AG04450 (cell line): ENCODE data around the gene KLF7. TPM values are rescaled to one million over a fixed set of nuclear protein-coding genes. Genes with fewer than 3 reads are reported as not detected.

ENCODE experiments used
- CTCF ChIA-PET: fragments of 300-600, 350-600 bp; formaldehyde crosslinking; extraction: SDS; loops from one replicate; lab custom pipeline; 2022; ENCODE audit warnings: antibody characterized with exemption, inconsistent platforms; lab: Charles Lee
- POLR2A ChIA-PET: fragments of 350-600 bp; formaldehyde crosslinking; extraction: SDS; loops from one replicate; lab custom pipeline; 2021; ENCODE audit warnings: antibody characterized with exemption, inconsistent platforms; lab: Yijun Ruan, JAX
- DNase-seq: peaks from one replicate; pipeline ENCODE4 v3.0.0-alpha.2; 2011; ENCODE audit warnings: low read depth, low spot score
- H3K27ac ChIP-seq: one replicate; pipeline ENCODE4 v1.5.1; 2012; ENCODE audit warnings: low read depth, low read length, control low read depth
- H3K27me3 ChIP-seq: one replicate; pipeline ENCODE4 v1.6.0; 2012; ENCODE audit warnings: low read length; ENCODE audit not compliant: control insufficient read depth, insufficient read depth
- H3K4me3 ChIP-seq: 2 replicates; pipeline ENCODE4 v1.5.1; 2011; ENCODE audit warnings: mild to moderate bottlenecking, low read depth, low read length, control low read depth
- H3K9me3 ChIP-seq: 2 replicates; pipeline ENCODE4 v1.5.1; 2012; ENCODE audit warnings: low read length; ENCODE audit not compliant: control insufficient read depth, insufficient read depth
- polyA plus RNA-seq: library from polyadenylated mRNA; depleted of rRNA; stranded (reverse); fragments of >200 nt; gene quantifications from 2 replicates; pipeline ENCODE4 v1.2.3, GENCODE V29; 2011
- TF ChIP-seq, protein P1 (sequence below): IDR thresholded peaks from 2 replicates; pipeline ENCODE4 v1.5.1; 2011; ENCODE audit warnings: low read depth, low read length, control low read depth, inconsistent platforms

Gene KLF7
- polyA plus RNA-seq, 1 experiment = 22.1 TPM

DNA sequence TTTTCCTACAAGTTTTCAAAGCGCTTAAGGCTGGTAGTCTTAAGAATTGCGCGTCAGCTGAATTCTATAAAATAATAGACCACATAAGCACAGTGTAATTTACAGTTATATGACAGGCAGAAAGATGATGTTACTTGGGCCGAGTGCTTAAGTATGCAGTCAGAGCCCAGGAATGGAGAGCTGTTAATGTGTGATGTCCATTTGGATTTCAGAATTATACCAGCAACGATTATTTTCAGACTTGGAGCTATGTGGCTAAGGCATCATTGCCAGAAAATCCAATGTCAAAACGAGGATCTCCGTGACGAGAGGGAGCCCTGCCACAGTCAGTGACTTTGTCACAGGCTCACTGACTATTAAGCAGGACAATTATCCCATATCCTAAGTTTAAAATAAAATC, 3.4 kb downstream of the KLF7 start:
- ChIA-PET POLR2A (interaction anchor here (0.5 to 7.9 kb wide), 2 partner anchors 94 to 378 kb away, joined by 10 to 213 read pairs; no protein-coding TSS in a partner anchor), CTCF (interaction anchor here (1.3 to 1.7 kb wide), 2 partner anchors 174 to 311 kb away, joined by 3 to 10 read pairs; no protein-coding TSS in a partner anchor)
- no peak overlapping the region for H3K27ac ChIP-seq
- no peak for DNase-seq
- TF ChIP-seq, protein P1, sequence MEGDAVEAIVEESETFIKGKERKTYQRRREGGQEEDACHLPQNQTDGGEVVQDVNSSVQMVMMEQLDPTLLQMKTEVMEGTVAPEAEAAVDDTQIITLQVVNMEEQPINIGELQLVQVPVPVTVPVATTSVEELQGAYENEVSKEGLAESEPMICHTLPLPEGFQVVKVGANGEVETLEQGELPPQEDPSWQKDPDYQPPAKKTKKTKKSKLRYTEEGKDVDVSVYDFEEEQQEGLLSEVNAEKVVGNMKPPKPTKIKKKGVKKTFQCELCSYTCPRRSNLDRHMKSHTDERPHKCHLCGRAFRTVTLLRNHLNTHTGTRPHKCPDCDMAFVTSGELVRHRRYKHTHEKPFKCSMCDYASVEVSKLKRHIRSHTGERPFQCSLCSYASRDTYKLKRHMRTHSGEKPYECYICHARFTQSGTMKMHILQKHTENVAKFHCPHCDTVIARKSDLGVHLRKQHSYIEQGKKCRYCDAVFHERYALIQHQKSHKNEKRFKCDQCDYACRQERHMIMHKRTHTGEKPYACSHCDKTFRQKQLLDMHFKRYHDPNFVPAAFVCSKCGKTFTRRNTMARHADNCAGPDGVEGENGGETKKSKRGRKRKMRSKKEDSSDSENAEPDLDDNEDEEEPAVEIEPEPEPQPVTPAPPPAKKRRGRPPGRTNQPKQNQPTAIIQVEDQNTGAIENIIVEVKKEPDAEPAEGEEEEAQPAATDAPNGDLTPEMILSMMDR = no peak
- H3K27me3 ChIP-seq = no peaks in the 10 kb centered on the region
- no peaks in the 10 kb centered on the region for H3K9me3 ChIP-seq
- peak overlapping the region; percentile 74 for H3K4me3 ChIP-seq

DNA sequence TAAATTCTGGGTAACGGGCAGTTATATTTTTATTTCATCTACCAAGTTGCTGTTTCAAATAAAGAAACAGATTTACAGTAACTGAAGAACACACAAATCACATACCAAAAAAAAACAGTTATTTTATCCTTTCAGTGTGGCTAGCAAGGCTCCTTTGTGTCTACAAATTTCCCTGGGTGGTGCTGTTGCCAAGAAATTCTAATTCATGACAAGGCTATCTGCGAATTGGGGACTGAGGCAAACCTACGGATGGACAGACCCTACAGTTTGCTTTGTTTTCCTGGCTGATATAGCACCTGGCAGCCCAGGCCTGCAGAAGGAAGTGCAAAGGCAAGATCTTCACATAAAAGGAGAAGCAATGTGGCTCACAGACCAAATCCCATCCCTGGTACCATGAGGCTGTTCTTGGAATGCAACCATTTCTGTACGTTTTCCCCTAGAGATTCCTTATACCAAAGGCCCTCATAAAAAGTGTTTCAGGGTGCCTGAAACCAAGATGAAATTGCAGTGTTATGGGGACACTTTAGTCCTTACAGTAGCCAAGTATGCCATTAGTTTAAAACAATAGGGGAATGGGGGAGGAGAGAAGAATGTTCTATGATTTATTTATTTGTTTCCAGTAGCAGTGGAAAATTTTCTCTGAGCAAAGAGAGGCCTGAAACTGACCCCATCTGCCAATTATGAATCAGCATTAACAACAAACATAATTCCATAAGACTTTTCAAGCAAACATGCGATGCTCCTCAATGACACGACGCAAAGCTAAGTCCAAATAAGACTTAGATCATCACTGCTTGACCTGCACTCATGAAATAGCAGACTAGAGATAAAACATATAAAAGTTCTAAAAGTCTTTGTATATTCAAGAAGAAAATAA, 4.3 kb downstream of the KLF7 start:
- Histone ChIP-seq H3K4me3 (peak overlapping the region; percentile 74), H3K27me3 (no peaks in the 10 kb centered on the region), H3K27ac (no peak overlapping the region), H3K9me3 (no peaks in the 10 kb centered on the region)
- POLR2A ChIA-PET = interaction anchor here (7.9 kb wide), 1 partner anchor 95 kb away, joined by 213 read pairs; no protein-coding TSS in a partner anchor
- DNase-seq = no peak
- CTCF ChIA-PET = interaction anchor here (1.3 to 1.7 kb wide), 2 partner anchors 173 to 312 kb away, joined by 3 to 10 read pairs; no protein-coding TSS in a partner anchor
- TF ChIP-seq, protein P1 = no peak

DNA sequence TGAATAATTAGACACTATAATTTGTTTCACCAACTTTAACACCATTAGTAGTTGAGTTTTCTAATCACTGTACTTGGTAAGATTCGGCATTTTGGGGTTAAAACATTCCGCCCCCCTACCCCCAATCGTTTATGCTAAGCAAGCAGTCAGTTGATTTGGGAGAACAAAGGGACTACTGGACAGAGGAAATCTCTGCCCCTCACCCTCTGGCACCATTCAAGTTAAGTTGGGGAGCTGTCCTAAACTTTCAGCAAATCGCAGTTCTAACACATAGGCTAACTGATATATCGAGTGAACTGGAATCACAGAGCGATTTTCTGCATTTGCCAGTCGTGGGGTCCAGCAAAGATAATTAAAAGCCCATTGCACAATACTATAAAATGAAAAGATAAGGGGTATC, 5.6 kb downstream of the KLF7 start:
- ChIA-PET CTCF (interaction anchor here (1.5 kb wide), 1 partner anchor 313 kb away, joined by 9 read pairs; no protein-coding TSS in a partner anchor), POLR2A (no interaction called here)
- DNase-seq = no peak
- Histone ChIP-seq H3K27me3 (no peaks in the 10 kb centered on the region), H3K4me3 (no peak overlapping the region), H3K27ac (no peak overlapping the region), H3K9me3 (no peaks in the 10 kb centered on the region)
- TF ChIP-seq, protein P1 = no peak

DNA sequence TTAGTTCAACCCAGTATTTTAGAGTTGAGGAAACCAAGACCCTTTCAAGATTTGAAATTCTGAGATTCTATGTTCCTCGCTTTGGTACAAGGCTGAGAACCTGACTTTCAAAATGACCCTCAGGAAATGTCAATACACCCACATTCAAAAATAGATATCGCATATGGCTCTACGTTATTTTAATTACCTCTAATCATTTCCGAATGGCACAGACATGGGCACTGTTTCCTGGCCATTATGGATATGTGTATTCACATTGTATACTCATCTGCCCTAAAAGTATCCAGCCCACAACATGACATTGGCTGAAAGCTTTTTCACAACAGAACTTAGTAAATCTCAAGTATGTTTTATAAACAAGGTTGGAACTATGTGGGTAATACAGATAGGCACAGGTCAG, 6.7 kb downstream of the KLF7 start:
- no peak for DNase-seq
- ChIA-PET CTCF (interaction anchor here (1.1 to 1.5 kb wide), 2 partner anchors 177 to 314 kb away, joined by 4 to 9 read pairs; no protein-coding TSS in a partner anchor), POLR2A (no interaction called here)
- no peaks in the 10 kb centered on the region for H3K27me3 ChIP-seq
- no peak overlapping the region for H3K4me3 ChIP-seq
- H3K9me3 ChIP-seq = no peaks in the 10 kb centered on the region
- H3K27ac ChIP-seq = no peak overlapping the region
- TF ChIP-seq, protein P1 = no peak

DNA sequence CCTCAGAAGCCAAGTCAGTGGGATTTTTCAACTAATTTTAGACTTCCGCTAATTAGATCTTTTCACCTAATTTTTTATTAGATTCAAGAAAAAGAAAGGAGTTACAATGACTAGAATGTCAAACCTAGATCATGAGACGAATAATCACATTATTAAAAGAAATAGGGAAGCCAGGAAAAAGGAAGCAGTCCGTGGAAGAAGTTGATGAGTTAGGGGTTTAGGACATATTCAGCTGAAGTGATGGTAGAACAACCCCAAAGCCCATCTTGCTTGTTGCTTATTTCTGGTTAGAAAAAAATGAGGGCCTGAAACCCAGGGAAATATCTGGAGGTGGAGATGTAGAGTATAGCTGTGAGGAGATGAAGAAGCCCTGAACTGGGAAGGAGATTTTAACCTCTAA, 8.0 kb downstream of the KLF7 start:
- no peak overlapping the region for H3K27ac ChIP-seq
- POLR2A ChIA-PET = interaction anchor here (0.7 kb wide), 1 partner anchor 51 kb away, joined by 7 read pairs; no protein-coding TSS in a partner anchor
- H3K27me3 ChIP-seq = no peaks in the 10 kb centered on the region
- H3K4me3 ChIP-seq = no peak overlapping the region
- CTCF ChIA-PET = interaction anchor here (0.6 kb wide), 2 partner anchors 22 to 914 kb away, joined by 3 read pairs; no protein-coding TSS in a partner anchor
- DNase-seq = no peak
- no peaks in the 10 kb centered on the region for H3K9me3 ChIP-seq
- TF ChIP-seq, protein P1 = no peak
